ENCODE data around the gene ADAM8. TPM values are rescaled to one million over a fixed set of nuclear protein-coding genes. Genes with fewer than 3 reads are reported as not detected.
A peak's percentile ranks its signal among the peaks of the same experiment; 100 is the strongest.

The ADAM8 gene
- total RNA-seq, 4 donors from 2014 or later, result 3.3 to 5.7 (median 4.3) TPM

GRCh38 chr10:133261726-133262325 lies 14.8 kb downstream of the ADAM8 start:
- DNase-seq, result peak; percentile 42
- H3K36me3 ChIP-seq, result no peaks in the 10 kb centered on the region
- intact Hi-C loops (cut with DNase I), result no loop called here

GRCh38 chr10:133260895-133261725 lies 15.6 kb downstream of the ADAM8 start:
- Histone ChIP-seq H3K9me3 (no peaks in the 10 kb centered on the region), H3K4me3 (peak overlapping the region; percentile 58 to 94 (median 82)), H3K36me3 (no peaks in the 10 kb centered on the region), H3K27ac (peak overlapping the region; percentile 82 to 97 (median 94)), H3K4me1 (peaks cover 52 to 77% (median 54%) of the 10 kb centered on the region in 3 donors), H3K27me3 (no peaks in the 10 kb centered on the region)
- TF ChIP-seq CTCF (IDR thresholded peaks at IDR 0.05) (no peak), POLR2A (IDR thresholded peaks at IDR 0.05) (peak in 1 of 4 donors; percentile 5)
- intact Hi-C loops (cut with DNase I), result no loop called here
- WGBS, 2 donors, result 20% methylated on average over 6 of the region's 50 CpGs; no CpG with 5 or more reads in 1 of the 2 donors
- DNase-seq, result no peak

More at GRCh38 chr10:133261726-133262325, 14.8 kb downstream of the ADAM8 start:
- Histone ChIP-seq H3K27me3 (no peaks in the 10 kb centered on the region), H3K4me1 (peaks cover 52 to 77% (median 54%) of the 10 kb centered on the region in 3 donors), H3K4me3 (peak overlapping the region; percentile 58 to 94 (median 82)), H3K27ac (peak overlapping the region; percentile 82 to 97 (median 94)), H3K9me3 (no peaks in the 10 kb centered on the region)
- peak in 2 of 4 donors; percentile 17 to 71 for TF ChIP-seq POLR2A (IDR thresholded peaks at IDR 0.05)
- TF ChIP-seq CTCF (IDR thresholded peaks at IDR 0.05), result no peak
- WGBS, 2 donors, result no CpG with 5 or more reads among the region's 79 CpGs

- no peak overlapping the region for H3K4me3 ChIP-seq
- H3K9me3 ChIP-seq, result no peaks in the 10 kb centered on the region
- H3K4me1 ChIP-seq, result peaks cover 52 to 70% (median 54%) of the 10 kb centered on the region in 3 donors
- no peak for DNase-seq
- intact Hi-C loops (cut with DNase I), result no loop called here
- 71 to 73% methylated on average over 4 to 5 of the region's 12 CpGs for WGBS, 2 donors
- no peaks in the 10 kb centered on the region for H3K27me3 ChIP-seq
- no peaks in the 10 kb centered on the region for H3K36me3 ChIP-seq
- H3K27ac ChIP-seq, result peak overlapping the region; percentile 87 to 91 (median 88)
- TF ChIP-seq POLR2A (IDR thresholded peaks at IDR 0.05) (no peak), CTCF (IDR thresholded peaks at IDR 0.05) (no peak)
Observed at GRCh38 chr10:133259602-133259989, 17.1 kb downstream of the ADAM8 start.

- H3K27me3 ChIP-seq, result peaks cover 0 to 5% (median 0%) of the 10 kb centered on the region in 4 donors
- H3K4me1 ChIP-seq, result peaks cover 51 to 64% (median 52%) of the 10 kb centered on the region in 3 donors
- 3% methylated on average over 6 of the region's 24 CpGs; no CpG with 5 or more reads in 1 of the 2 donors for WGBS, 2 donors
- intact Hi-C loops (cut with DNase I), result no loop called here
- no peaks in the 10 kb centered on the region for H3K9me3 ChIP-seq
- no peak for TF ChIP-seq CTCF (IDR thresholded peaks at IDR 0.05)
- peak in 1 of 4 donors; percentile 39 for TF ChIP-seq POLR2A (IDR thresholded peaks at IDR 0.05)
- H3K27ac ChIP-seq, result peak overlapping the region; percentile 87 to 91 (median 88)
- peak; percentile 45 for DNase-seq
- H3K36me3 ChIP-seq, result no peaks in the 10 kb centered on the region
- H3K4me3 ChIP-seq, result peak overlapping the region in 1 of 4 donors; percentile 3
Observed at GRCh38 chr10:133258818-133259601, 17.7 kb downstream of the ADAM8 start.

Measured in esophagus squamous epithelium (tissue), 5 donors.